Omental fat pad (tissue), 4 donors: Measurements from ENCODE around the gene MLANA. TPM values are rescaled to one million over a fixed set of nuclear protein-coding genes. Genes with fewer than 3 reads are reported as not detected.

Experiments used
- ATAC-seq: fragments of 150-250 bp; one replicate; pipeline ENCODE4 v1.9.1; 2016; ENCODE audit warnings: mild to moderate bottlenecking, moderate library complexity; ENCODE audit not compliant: low FRiP score
- DNase-seq: peaks from one replicate; pipeline ENCODE4 v3.0.0-alpha.2; 2019; ENCODE audit warnings: low spot score
- CTCF ChIP-seq, 3 donors: fragments of 450-650 bp; IDR thresholded peaks; one replicate each; pipeline ENCODE4 v1.5.1; 2016 to 2017; ENCODE audit warnings: antibody characterized with exemption in 3 of 3, mild to moderate bottlenecking in 3 of 3, moderate library complexity in 2 of 3
- total RNA-seq, 4 donors: library from RNA; depleted of rRNA; stranded (reverse); fragments of >200 nt; gene quantifications; one replicate each; pipeline ENCODE4 v1.1.0, GENCODE V29; 2016

Gene MLANA
- total RNA-seq, 4 donors from 2014 or later = not detected

GRCh38 chr9:5951686-5952211 is 61.1 kb downstream of the MLANA start:
- no peak for TF ChIP-seq CTCF (IDR thresholded peaks at IDR 0.05)
- DNase-seq (no peak), ATAC-seq (no peak)

- DNase-seq = no peak
- no peak for ATAC-seq
- no peak for TF ChIP-seq CTCF (IDR thresholded peaks at IDR 0.05)
Measured at GRCh38 chr9:5953743-5954707, 63.3 kb downstream of the MLANA start.

- no peak for TF ChIP-seq CTCF (IDR thresholded peaks at IDR 0.05)
- ATAC-seq (no peak), DNase-seq (no peak)
Measured at GRCh38 chr9:5957166-5957565, 66.5 kb downstream of the MLANA start.

GRCh38 chr9:5958273-5958672 is 67.6 kb downstream of the MLANA start:
- no peak for DNase-seq
- no peak for TF ChIP-seq CTCF (IDR thresholded peaks at IDR 0.05)
- ATAC-seq = no peak

Other genes with a start within 250 kb of the MLANA start
- gene ERMP1, start 57.8 kb upstream of the MLANA start, total RNA-seq = 10 to 100 TPM; 10.7 to 18.9 (median 15.0) TPM
- gene RANBP6, start 124.7 kb downstream of the MLANA start, total RNA-seq = 10 to 100 TPM; 11.5 to 19.4 (median 15.0) TPM